Nucleus accumbens (tissue), 56 donors: ENCODE data around the gene KRT28.
"Not testable (repeated sequence)": the region's sequence is repeated elsewhere in the genome, so short reads cannot be mapped to it uniquely, and the experiment has no call there.

Source experiments
- DNase-seq, 56 donors: peaks; one replicate each; lab custom pipeline; 2025; lab: John Stamatoyannopoulos, UW

The KRT28 gene

DNA sequence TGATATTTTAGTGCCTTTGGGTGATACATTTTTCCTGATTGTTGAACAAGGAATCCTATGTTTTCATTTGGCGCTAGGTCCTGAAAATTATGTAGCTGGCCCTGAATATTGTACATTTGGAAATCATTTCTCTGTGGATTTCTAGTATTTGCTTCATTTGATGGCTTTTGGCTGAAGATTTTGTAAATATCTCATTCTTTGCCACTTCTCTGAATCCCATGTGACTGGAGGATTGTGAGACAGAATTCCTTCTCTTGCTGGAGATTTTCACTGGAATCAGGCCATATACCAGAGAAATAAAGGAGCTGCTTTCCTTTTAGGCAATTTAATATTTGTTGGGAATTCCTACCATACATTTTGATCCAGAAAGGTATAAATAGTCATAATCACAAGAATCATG is 8.6 kb downstream of the KRT28 start:
- DNase-seq = no peak

DNA sequence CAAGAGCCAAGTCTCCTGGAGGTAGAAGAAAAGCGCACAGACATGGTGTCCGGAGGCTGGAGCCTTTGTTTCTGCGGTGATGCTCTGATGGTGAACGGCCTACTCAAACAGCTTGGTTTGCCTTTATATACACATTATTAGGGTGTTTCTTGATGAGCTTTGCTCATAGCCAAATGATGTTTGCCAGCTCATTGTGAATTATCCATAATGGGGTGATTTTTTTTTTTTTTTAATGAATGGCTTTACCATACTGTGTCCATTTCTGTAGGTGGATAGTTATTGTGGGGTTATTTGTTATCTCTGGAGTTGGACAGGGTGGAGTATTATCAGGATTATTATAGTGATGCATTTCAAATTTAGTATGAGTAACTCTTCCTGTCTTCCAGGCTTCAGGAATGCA is 17.3 kb downstream of the KRT28 start, which contains the start of gene KRT27:
KRT27 (minus strand) TSS at position 101 of the 400 bp plus-strand sequence; CDS start at position 44, 57 bp downstream.
- no peak for DNase-seq

DNA sequence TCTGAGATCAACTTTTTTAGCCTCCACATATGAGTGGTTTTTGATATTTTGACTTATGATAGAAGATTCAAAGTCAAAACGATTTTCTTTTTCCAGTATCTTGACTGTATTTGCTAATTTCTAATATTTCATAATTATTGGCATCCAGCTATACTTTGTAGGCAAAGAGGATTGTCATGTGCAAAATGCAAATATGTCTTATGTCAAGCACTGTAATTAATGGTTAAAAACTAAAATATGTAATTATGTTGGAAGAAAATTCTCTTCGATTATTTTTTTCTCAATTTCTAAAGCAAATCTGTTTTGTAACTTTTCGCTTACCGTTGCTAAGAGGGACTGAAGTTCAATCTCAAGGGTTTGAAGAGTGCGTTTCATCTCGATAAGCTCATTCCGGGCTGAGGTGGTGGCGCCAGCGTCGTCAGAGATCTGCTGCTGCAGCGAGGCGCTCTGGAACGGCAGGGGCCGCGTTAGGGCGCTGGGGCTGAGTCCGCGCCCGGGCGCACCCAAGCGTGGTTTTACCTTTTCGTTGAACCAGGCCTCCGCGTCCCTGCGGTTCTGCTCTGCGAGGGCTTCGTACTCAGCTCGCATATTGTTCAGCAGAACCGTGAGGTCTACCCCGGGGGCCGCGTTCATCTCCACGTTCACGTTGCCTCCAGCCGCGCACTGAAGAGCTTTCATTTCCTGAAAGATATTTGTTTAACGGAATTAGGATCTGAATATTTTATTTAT is 20.4 kb downstream of the KRT28 start:
- DNase-seq = peak in 1 of 56 donors; percentile 14

- DNase-seq = no peak
Measured at GRCh38 chr17:40778461-40778860, 21.3 kb downstream of the KRT28 start.

DNA sequence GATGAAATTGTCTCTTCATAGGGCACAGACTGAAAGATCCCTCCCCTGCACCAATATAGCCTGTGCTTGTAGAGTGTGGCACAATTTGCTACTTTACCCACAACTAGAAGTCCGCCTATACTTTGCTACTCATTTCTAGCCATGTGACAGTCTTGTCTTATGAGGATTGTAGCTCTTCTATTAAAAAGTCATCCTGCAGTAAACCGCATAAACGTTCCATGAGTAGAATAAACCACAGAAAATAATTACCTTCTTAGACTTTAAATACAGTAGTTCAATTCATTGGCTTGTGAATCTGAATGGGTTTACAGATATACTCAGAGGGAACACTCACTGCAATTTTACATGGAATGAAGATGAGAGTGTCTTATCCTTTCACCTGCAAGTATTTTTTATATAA is 21.8 kb downstream of the KRT28 start:
- no peak for DNase-seq

DNA sequence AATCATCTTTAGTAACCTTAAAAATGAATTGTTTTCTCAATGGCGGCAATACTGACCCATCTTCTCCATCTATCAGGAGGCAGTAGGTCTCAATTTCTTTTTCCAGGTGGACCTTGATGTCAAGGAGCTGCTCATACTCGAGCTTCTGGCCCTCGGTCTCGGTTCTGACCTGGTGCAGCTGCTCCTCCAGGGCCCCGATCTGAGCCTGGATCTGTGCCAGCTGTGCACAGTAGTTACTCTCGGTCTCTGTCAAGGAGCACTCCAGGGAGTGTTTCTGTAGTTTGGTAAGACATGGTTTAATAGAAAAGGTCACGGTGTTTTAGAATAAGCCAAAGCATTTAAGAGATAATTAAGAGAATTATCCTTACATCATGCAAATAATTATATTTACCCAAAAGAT is 22.3 kb downstream of the KRT28 start:
- no peak for DNase-seq

DNA sequence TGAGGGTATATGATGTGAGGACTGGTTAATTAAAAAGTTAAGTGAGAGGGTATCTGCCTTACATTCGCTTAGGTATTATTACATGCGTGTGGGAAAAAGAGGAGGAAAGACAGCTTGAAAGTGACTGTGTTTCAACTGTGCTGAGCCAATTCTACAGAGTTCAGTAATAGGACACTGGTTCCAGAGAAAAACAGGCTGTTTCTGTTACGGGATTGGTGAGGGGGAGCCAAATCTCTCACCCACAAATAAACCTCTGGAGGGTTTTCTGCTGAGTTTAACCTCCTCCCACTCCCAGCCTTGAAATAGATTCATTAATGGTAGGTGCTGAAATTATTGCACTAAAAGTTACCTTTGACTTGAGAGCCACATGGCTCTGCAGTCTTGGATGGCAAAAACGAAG is 23.8 kb downstream of the KRT28 start:
- no peak for DNase-seq

DNA sequence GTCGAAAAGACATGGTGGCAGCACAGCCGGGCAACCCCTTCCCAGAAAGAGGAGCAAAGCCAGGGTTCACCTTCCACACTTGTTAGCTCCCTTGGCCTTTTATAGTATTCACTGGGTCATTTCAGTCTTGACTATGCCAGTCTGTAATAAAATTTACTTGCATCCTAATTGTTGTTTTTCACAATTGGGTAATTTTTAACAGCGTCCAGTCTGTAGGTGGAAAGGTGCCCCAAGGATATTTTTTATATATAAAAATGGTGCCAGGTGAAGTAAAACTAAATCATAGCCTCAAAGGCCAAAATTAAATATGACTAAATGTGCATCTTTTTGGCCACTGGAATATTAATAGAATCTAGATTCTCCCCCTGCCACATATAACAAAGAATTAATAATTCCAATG is 27.7 kb downstream of the KRT28 start, which contains the start of gene KRT26:
KRT26 (minus strand) TSS at position 101 of the 400 bp plus-strand sequence; CDS start at position 13, 88 bp downstream.
- no peak for DNase-seq

- DNase-seq = no peak
Measured at GRCh38 chr17:40765657-40766056, 34.1 kb downstream of the KRT28 start.

DNA sequence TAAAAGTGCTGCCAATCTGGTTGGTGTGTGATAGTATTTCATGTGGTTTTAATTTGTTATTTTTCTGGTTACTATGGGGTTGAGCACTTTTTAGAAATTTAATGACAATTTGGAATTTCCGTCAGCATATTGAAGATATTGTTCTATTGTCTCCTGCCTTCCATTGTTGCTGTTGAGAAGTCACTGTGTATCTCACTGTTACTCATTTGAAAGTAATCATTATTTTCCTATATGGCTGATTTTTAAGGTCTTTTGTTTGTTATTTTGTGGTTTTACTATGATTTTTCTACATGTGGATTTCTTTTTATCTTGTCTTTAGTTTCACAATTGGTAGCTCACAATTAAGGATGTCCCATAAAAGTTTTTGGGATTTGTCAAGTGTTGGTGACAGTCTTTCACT is 36.0 kb downstream of the KRT28 start:
- DNase-seq = no peak

DNA sequence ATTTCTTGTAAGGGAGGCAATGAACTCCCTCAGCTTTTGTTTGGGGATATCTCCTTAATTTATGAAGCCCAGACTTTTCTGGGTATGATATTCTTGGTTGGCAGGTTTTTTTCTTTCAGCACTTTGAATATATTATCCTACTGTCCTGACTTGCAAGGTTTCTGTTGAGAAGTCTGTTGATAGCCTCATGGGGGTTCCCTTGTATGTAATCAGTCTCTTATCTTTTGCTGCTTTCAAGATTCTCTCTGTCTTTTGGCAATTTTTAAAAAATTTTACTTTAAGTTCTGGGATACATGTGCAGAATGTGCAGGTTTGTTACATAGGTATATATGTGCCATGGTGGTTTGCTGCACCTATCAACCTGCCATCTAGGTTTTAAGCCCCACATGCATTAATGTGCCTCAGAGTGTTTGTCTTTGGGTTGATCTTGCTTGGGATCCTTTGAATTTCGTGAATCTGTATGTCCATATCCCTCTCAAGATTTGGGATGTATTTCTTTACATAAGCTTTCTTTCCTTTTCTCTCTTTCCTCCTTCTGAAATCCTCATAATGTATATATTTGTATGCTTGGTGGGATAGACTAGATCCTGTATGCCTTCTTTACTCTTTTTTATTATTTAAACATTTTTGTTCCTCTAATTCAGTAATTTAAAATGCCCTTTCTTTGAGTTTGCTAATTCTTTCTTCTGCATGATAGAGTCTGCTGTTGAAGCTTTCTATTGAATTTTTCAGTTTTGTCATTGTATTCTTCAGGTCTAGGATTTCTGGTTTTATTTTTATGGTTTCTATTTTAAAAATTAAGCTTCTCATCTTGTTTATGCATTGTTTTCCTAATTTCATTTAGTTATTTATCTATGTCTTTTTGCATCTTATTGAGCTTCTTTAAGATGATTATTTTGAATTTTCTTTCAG is 39.4 kb downstream of the KRT28 start:
- no peak for DNase-seq

- DNase-seq = no peak
Measured at GRCh38 chr17:40755231-40755630, 44.5 kb downstream of the KRT28 start, which contains the start of gene KRT25. Gene KRT25 (minus strand): TSS chr17:40755331. CDS start chr17:40755271, 60 bp downstream.

- DNase-seq = no peak
Measured at GRCh38 chr17:40753804-40754203, 46.0 kb downstream of the KRT28 start.

DNA sequence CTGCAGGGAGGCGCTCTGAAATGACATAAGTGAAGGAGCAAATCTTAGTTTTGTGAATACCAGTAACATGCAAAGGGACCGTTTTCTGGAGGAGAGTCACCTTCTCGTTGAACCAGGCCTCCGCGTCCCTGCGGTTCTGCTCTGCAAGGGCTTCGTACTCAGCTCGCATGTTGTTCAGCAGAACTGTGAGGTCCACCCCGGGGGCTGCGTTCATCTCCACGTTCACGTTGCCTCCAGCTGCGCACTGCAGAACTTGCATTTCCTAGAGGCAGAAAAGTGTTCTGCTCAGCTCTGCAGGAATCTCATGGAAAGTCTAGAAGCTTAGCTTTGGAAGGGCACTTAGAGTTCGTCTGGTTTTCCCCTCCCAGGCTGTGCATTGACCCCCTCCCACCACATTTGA is 48.7 kb downstream of the KRT28 start:
- no peak for DNase-seq

DNA sequence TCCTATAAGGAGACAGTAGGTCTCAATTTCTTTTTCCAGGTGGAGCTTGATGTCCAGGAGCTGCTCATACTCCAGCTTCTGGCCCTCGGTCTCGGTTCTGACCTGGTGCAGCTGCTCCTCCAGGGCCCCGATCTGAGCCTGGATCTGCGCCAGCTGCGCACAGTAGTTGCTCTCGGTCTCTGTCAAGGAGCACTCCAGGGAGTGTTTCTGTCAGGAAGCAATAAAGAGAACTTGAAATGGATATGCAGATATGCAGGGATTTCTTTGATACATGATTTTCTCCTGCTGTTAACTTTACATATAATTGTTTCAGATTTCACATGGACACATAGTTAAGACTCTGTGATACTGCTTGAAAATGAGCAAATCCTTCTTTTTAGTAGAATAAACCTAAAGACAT is 49.4 kb downstream of the KRT28 start:
- no peak for DNase-seq

- not testable (repeated sequence) for DNase-seq
Measured at GRCh38 chr17:40748666-40749065, 51.1 kb downstream of the KRT28 start.
